Astrocyte of the hippocampus (primary cell): ENCODE data around the gene TULP4.
"Not testable (repeated sequence)": the region's sequence is repeated elsewhere in the genome, so short reads cannot be mapped to it uniquely, and the experiment has no call there.

Experiments
- DNase-seq: peaks from one replicate; pipeline ENCODE4 v3.0.0; 2011; ENCODE audit warnings: low read depth, low spot score

TULP4 gene

DNA sequence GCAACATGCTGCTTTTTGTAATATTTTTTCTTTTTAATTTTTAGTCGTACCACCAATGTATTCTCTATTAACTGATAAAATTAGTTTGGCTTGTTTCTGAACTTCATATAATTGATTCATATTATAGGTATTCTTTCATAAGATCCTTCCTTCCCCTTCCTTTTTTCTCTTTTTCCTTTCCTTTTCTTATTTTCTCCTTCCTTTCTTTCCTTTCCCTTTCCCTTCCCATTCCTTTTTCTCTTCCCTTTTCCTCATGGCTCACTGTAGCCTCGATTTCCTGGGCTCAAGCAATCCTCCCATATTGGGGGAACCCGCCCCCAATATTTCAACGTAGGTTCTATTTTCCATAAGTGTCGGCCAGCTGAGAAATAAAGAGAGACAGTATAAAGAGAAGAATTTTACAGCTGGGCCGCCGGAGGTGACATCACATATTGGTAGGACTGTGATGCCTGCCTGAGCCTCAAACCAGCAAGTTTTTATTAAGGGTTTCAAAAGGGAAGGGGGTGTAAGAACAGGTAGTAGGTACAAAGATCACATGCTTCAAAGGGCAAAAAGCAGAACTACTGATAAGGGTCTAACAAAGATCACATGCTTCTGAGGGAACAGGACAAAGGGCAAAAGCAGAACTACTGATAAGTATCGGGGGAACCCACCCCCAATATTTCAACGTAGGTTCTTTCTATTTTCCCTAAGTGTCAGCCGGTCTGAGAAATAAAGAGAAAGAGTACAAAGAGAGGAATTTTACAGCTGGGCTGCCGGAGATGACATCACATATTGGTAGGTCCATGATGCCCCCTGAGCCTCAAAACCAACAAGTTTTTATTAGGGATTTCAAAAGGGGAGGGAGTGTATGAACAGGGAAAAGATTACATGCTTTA, 16.1 kb upstream of the TULP4 start:
- DNase-seq, result not testable (repeated sequence)

DNA sequence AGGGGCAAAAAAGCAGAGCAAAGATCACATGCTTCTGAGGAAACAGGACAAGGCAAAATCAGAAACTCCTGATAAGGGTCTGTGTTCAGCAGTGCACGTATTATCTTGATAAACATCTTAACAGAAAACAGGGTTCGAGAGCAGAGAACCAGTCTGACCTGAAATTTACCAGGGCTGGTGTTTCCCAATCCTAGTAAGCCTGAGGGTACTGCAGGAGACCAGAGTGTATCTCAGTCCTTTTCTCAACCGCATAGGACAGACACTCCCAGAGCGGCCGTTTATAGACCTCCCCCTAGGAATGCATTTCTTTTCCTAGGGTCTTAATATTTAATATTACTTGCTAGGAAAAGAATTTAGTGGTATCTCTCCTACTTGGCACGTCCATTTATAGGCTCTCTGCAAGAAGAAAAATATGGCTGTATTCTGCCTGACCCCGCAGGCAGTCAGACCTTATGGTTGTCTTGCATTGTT, 15.4 kb upstream of the TULP4 start:
- not testable (repeated sequence) for DNase-seq

DNA sequence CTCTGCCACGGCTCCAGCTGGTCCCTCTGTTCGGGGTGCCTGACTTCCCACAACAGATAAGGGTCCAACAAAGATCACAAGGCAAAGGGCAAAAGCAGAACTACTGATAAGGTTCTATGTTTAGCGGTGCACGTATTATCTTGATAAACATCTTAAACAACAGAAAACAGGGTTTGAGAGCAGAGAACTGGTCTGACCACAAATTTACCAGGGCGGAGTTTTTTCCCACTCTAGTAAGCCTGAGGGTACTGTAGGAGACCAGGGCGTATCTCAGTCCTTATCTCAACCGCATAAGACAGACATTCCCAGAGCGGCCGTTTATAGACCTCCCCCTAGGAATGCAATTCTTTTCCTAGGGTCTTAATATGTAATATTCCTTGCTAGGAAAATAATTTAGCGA, 14.6 kb upstream of the TULP4 start:
- DNase-seq, result not testable (repeated sequence)

GRCh38 chr6:158300306-158301143, 11.7 kb upstream of the TULP4 start:
- peak; percentile 80 for DNase-seq

- DNase-seq, result not testable (repeated sequence)
Measured at GRCh38 chr6:158301561-158301960, 10.7 kb upstream of the TULP4 start.

- DNase-seq, result not testable (repeated sequence)
Measured at GRCh38 chr6:158302195-158302796, 10.0 kb upstream of the TULP4 start.

DNA sequence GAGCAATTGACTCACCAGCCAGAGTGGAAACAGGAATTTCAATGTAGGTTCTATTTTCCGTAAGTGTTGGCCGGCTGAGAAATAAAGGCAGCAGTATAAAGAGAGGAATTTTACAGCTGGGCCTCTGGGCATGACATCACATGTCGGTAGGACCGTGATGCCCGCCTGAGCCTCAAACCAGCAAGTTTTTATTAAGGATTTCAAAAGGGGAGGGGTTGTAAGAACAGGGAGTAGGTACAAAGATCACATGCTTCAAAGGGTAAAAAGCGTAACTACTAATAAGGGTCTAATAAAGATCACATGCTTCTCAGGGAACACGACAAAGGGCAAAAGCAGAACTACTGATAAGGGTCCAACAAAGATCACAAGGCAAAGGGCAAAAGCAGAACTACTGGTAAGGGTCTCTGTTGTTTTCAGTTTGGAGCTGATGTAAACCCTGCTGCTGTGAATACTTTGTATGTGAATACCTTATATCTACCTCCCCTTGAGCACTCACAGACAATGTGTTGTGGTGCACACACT, 9.0 kb upstream of the TULP4 start:
- DNase-seq, result no peak

- no peak for DNase-seq
Measured at GRCh38 chr6:158304254-158304653, 8.0 kb upstream of the TULP4 start.

DNA sequence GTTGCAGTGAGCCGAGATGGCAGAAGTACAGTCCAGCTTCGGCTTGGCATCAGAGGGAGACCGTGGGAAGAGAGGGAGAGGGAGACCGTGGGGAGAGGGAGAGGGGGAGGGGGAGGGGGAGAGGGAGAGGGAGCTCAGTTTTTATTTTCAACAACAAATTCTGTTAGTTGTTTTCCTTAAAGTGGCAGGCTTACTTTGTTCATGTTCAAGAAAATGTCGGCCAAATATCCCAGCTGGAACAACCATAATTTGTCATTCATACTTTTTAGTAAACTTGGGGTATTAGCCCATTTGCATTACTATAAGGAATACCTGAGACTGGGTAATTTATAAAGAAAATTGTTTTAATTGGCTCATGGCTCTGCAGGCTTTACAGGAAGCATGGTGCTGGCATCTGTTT, 2.5 kb upstream of the TULP4 start:
- no peak for DNase-seq

GRCh38 chr6:158311193-158311592, 1.1 kb upstream of the TULP4 start:
- no peak for DNase-seq

DNA sequence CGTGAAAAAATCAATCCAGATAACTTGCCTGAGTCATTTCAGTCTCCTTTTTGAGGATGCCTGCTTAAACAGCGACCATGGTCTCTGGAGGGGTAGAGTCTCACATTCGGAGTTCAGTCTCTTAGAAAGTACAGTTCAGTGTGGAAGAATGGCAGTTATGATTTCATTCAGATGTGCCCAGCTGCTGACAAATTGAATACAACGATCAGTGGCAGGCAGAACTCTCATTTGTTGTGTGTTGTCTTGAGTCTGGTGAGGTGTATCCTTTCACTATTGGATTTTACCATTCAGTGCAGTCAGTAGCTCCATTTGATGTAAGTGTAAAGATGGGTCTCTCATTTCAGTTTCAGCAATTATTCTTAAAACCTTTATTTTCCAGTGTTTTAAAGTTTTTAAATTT, 639 bp upstream of the TULP4 start:
- DNase-seq, result no peak

DNA sequence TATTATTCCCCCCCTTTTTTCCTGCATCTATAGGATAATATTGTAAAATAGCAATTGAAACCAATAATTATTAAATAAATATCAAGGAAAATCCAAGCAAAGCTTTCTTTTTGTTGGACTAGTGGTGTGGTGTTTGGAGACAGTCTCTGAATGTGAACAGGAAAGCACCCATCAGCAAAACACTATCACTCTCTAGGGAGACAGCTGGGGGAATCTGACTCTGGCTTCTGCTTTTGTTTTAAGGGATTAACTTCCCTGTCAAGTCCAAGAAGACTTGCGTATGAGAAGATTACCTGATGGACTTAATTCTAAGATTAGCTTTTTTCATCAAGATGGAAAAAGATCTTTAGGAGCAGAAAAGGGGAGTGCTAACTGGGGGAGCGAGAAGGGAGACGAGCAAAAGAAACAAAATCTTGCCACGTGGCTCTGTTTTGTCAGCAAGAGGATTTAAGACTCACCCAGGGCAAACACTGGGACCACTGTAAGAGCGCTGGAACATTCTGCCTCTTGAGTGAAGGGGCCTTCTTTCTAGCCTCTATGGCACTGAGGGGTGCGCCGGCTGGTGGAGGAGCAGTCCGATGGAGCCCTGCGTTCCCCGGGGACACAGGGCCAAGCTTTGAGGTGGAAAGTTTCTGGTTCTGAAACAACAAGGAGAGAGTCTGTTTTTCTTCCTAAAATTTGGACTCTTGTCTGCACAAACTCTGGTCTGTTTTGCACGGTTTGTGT, 570 bp downstream of the TULP4 start:
- no peak for DNase-seq

DNA sequence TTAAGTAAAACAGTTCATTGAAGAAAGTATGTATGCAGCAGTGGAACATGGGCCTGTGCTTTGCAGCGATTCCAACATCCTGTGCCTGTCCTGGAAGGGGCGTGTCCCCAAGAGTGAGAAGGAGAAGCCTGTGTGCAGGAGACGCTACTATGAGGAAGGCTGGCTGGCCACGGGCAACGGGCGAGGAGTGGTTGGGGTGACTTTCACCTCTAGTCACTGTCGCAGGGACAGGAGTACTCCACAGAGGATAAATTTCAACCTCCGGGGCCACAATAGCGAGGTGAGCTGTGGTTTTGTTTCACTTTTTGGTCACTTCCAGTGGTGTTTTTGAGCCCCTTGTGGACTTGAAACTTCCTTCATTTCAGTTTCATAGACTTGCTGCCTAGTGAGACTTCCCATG, 1.7 kb downstream of the TULP4 start:
- DNase-seq, result no peak

- DNase-seq, result no peak
Measured at GRCh38 chr6:158314737-158315136, 2.5 kb downstream of the TULP4 start.

- DNase-seq, result no peak
Measured at GRCh38 chr6:158316022-158316421, 3.8 kb downstream of the TULP4 start.

GRCh38 chr6:158321960-158322359, 9.7 kb downstream of the TULP4 start:
- peak; percentile 75 for DNase-seq

- DNase-seq, result no peak
Measured at GRCh38 chr6:158322400-158322723, 10.1 kb downstream of the TULP4 start.

DNA sequence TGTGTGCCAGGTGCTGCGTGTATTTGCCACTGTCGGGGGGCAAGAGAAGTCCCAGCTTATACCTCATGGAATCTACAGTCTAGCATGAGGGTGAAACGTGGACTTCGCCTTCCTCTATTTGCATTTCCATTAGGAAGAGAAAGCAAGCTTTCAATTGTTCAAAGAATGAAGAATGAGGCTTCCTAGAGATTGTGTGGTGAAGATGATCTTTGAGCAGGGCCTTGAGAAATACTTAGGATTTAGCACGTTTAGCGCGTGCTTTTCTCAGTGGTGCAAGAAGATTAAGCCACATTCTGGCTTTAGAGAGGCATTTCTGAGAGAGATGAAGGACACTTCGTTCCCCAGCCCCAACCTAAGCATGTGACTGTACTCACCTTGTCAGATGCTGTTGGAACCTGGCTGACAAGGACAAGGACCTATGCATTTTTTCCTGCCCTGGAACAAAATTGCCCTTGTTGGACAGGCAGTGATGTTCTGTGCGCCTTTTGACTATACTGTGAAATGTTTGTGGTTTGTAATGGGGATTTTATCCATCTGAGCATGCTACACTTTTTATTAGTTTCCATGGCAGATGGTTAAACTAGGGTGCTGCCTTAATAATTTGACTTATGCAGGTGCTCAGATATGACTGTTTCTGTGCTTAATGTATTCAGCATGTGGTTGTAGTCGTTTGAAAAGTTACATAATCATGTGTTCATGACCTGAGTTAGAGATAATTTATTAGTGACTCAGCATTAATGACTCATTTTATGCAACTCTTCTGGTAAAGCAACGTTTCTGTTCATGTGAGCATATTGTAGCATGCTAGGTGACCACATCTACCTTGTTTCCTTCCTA, 10.7 kb downstream of the TULP4 start:
- DNase-seq, result peak; percentile 34

DNA sequence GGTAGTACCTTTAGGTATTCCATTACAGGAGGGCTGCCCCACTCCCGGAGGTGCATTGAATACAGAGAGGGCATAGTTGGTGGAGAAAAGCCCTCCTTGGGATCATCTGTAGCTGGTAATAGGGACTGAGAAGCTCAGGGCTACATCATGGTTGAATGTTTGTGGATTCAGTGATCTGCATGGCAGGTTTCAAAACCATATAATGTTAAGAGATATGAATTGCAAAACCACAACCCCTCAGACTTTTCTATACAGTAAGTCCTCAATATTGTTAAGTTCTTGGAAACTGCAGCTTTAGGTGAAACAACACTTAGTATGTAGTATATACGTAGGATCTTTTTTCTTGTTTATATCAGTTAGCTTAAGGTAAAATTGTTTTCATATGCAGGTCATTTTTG, 11.3 kb downstream of the TULP4 start:
- DNase-seq, result no peak

DNA sequence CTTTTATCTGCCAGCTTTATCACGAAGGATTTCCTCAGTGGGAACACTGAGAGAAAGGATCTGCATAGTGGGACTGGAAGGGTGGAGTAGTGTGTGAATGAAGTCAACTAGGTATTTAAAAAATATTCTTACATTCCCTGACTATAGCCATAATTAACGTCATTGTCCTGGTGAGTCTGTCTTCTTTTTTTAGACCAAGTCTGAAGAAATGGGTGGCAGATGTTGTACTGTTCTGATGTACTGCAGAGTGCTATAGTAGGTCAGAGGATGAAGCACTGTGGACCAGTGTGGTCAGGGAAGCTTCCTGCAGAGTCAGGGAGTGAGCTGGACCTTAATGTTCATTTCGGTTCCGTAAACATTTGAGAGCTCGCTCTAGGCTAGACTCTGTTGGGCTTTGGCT, 11.9 kb downstream of the TULP4 start:
- DNase-seq, result no peak

DNA sequence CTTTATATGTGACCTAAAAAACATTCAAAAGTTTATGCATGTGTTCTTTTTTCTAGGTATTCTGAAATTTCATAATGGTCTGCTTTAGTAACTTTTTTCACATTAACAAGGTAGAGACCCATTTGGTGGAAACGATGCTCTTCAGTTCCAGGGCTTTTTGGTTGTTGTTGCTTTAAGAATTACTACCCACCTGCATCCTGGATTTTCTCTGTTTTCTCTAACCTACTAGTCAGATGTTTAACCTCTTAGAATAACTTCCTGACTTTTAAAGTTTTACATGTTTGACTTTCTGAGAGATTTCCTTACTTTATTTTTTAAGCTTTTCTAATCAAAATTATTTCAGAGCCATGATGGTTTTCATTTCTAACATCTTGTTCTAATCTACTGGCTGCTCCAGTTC, 14.9 kb downstream of the TULP4 start:
- no peak for DNase-seq
